Natural killer cell (primary cell): ENCODE measurements around the gene C1QTNF12. TPM values are rescaled to one million over a fixed set of nuclear protein-coding genes. Genes with fewer than 3 reads are reported as not detected.
A peak's percentile ranks its signal among the peaks of the same experiment; 100 is the strongest.

Experiments
- ATAC-seq, 3 donors: fragments of 150-1000 bp in 2 of 3; fragments of 200-7000 bp in 1 of 3; cut with Tn5 transposase; 1 replicate in 1 of 3; 2 replicates in 2 of 3; pipeline ENCODE4 v1.10.0; 2021; ENCODE audit warnings: mild to moderate bottlenecking in 2 of 3, moderate library complexity in 2 of 3
- DNase-seq, 2 donors: peaks; one replicate each; pipeline versions ENCODE4 v3.0.0 to v3.0.0-alpha.2; 2013 to 2021; ENCODE audit warnings: mixed read lengths in 1 of 2
- H3K27ac ChIP-seq: one replicate; pipeline ENCODE4 v1.5.1; 2013; ENCODE audit warnings: mild to moderate bottlenecking, low read length
- H3K27me3 ChIP-seq: one replicate; pipeline ENCODE4 v1.6.1; 2013; ENCODE audit warnings: low read length; ENCODE audit not compliant: control insufficient read depth, insufficient read depth
- H3K36me3 ChIP-seq: one replicate; pipeline ENCODE4 v1.6.1; 2013; ENCODE audit warnings: low read length; ENCODE audit not compliant: control insufficient read depth, insufficient read depth
- H3K4me1 ChIP-seq: one replicate; pipeline ENCODE4 v1.6.1; 2013; ENCODE audit warnings: low read length; ENCODE audit not compliant: control insufficient read depth, insufficient read depth
- H3K4me3 ChIP-seq: one replicate; pipeline ENCODE4 v1.5.1; 2013; ENCODE audit warnings: low read length
- H3K9me3 ChIP-seq: one replicate; pipeline ENCODE4 v1.6.1; 2013; ENCODE audit warnings: low read length; ENCODE audit not compliant: control insufficient read depth, insufficient read depth
- H3K27ac Mint-ChIP-seq, 2 donors: one replicate each; pipeline ENCODE4 v1.8.0; 2022; ENCODE audit warnings: mild to moderate bottlenecking in 2 of 2, mixed read lengths in 2 of 2, moderate library complexity in 1 of 2
- H3K27me3 Mint-ChIP-seq, 2 donors: one replicate each; pipeline ENCODE4 v1.8.0; 2022; ENCODE audit warnings: low read depth in 2 of 2, mixed read lengths in 2 of 2
- H3K36me3 Mint-ChIP-seq: one replicate; pipeline ENCODE4 v1.8.0; 2022; ENCODE audit warnings: mixed read lengths
- H3K4me1 Mint-ChIP-seq, 2 donors: one replicate each; pipeline ENCODE4 v1.8.0; 2022; ENCODE audit warnings: mixed read lengths in 2 of 2
- H3K4me3 Mint-ChIP-seq: one replicate; pipeline ENCODE4 v1.8.0; 2022; ENCODE audit warnings: mild to moderate bottlenecking, moderate library complexity, mixed read lengths
- H3K9me3 Mint-ChIP-seq, 2 donors: one replicate each; pipeline ENCODE4 v1.8.0; 2022; ENCODE audit warnings: mixed read lengths in 2 of 2
- CTCF ChIP-seq: fragments of 200-600 bp; IDR thresholded peaks from one replicate; pipeline ENCODE4 v1.8.0; 2022; ENCODE audit warnings: antibody characterized with exemption
- WGBS: methylation state at CpG from one replicate; pipeline ENCODE4 v1.1.7; 2013; ENCODE audit warnings: missing lambda C conversion rate; ENCODE audit not compliant: insufficient coverage; 5-methylcytosine and 5-hydroxymethylcytosine counted together
- intact Hi-C: fragments of 100-400 bp; cut with micrococcal nuclease; formaldehyde crosslinking; loops from one replicate; pipeline ENCODE4 v1.14.2; 2022
- total RNA-seq, 4 donors: library from RNA; stranded (reverse); fragments of 120-200 nt in 1 of 4; gene quantifications; one replicate each; pipeline versions ENCODE4 v1.2.3 to v1.2.4, GENCODE V29; 2013 to 2022

Gene C1QTNF12
- total RNA-seq, 3 donors from 2014 or later (not counting 1 experiment from before 2014, with no cell fraction given) = 2.6 to 4.1 (median 4.1) TPM

GRCh38 chr1:1267488-1268283, 21.2 kb upstream of the C1QTNF12 start:
- WGBS = 97% methylated on average over 39 of the region's 39 CpGs
- no peak overlapping the region for H3K4me3 Mint-ChIP-seq
- peak overlapping the region in 1 of 2 donors; percentile 36 for H3K27ac Mint-ChIP-seq
- peaks cover 25 to 44% of the 10 kb centered on the region in 2 donors for H3K4me1 Mint-ChIP-seq
- Histone ChIP-seq H3K27me3 (no peaks in the 10 kb centered on the region), H3K4me3 (no peak overlapping the region), H3K36me3 (peaks cover 15% of the 10 kb centered on the region), H3K9me3 (no peaks in the 10 kb centered on the region), H3K27ac (no peak overlapping the region), H3K4me1 (peaks cover 28% of the 10 kb centered on the region)
- DNase-seq = no peak
- no peaks in the 10 kb centered on the region for H3K27me3 Mint-ChIP-seq
- ATAC-seq = no peak
- H3K9me3 Mint-ChIP-seq = no peaks in the 10 kb centered on the region
- TF ChIP-seq CTCF = no peak
- intact Hi-C loops = no loop called here
- no peaks in the 10 kb centered on the region for H3K36me3 Mint-ChIP-seq

GRCh38 chr1:1264868-1265272, 18.3 kb upstream of the C1QTNF12 start:
- peak in 1 of 3 donors; percentile 30 for ATAC-seq
- Histone ChIP-seq H3K27me3 (no peaks in the 10 kb centered on the region), H3K4me3 (no peak overlapping the region), H3K9me3 (no peaks in the 10 kb centered on the region), H3K27ac (no peak overlapping the region), H3K4me1 (peaks cover 11% of the 10 kb centered on the region), H3K36me3 (peaks cover 24% of the 10 kb centered on the region)
- Mint-ChIP-seq H3K4me3 (no peak overlapping the region), H3K36me3 (no peaks in the 10 kb centered on the region), H3K4me1 (peaks cover 13 to 28% of the 10 kb centered on the region in 2 donors), H3K9me3 (no peaks in the 10 kb centered on the region), H3K27me3 (no peaks in the 10 kb centered on the region), H3K27ac (no peak overlapping the region)
- no peak for TF ChIP-seq CTCF
- peak in 1 of 2 donors; percentile 48 for DNase-seq
- 95% methylated on average over 10 of the region's 10 CpGs for WGBS
- intact Hi-C loops = no loop called here

- no peaks in the 10 kb centered on the region for H3K9me3 ChIP-seq
- no peak overlapping the region for H3K27ac ChIP-seq
- Mint-ChIP-seq H3K27me3 (no peaks in the 10 kb centered on the region), H3K27ac (no peak overlapping the region), H3K4me3 (no peak overlapping the region), H3K9me3 (no peaks in the 10 kb centered on the region), H3K4me1 (peaks cover 15 to 31% of the 10 kb centered on the region in 2 donors), H3K36me3 (no peaks in the 10 kb centered on the region)
- no peak for DNase-seq
- WGBS = 96% methylated on average over 9 of the region's 9 CpGs
- no peak overlapping the region for H3K4me3 ChIP-seq
- TF ChIP-seq CTCF = no peak
- peaks cover 28% of the 10 kb centered on the region for H3K36me3 ChIP-seq
- intact Hi-C loops = no loop called here
- peaks cover 11% of the 10 kb centered on the region for H3K4me1 ChIP-seq
- ATAC-seq = no peak
- H3K27me3 ChIP-seq = no peaks in the 10 kb centered on the region
Observed at GRCh38 chr1:1264026-1264425, 17.5 kb upstream of the C1QTNF12 start.

GRCh38 chr1:1262758-1263157, 16.2 kb upstream of the C1QTNF12 start:
- H3K9me3 ChIP-seq = no peaks in the 10 kb centered on the region
- WGBS = 98% methylated on average over 8 of the region's 8 CpGs
- H3K36me3 ChIP-seq = peaks cover 27% of the 10 kb centered on the region
- H3K27ac ChIP-seq = no peak overlapping the region
- H3K27ac Mint-ChIP-seq = no peak overlapping the region
- DNase-seq (no peak), ATAC-seq (no peak)
- H3K36me3 Mint-ChIP-seq = no peaks in the 10 kb centered on the region
- TF ChIP-seq CTCF = no peak
- H3K27me3 Mint-ChIP-seq = no peaks in the 10 kb centered on the region
- H3K27me3 ChIP-seq = no peaks in the 10 kb centered on the region
- no peak overlapping the region for H3K4me3 ChIP-seq
- intact Hi-C loops = no loop called here
- no peaks in the 10 kb centered on the region for H3K9me3 Mint-ChIP-seq
- H3K4me1 Mint-ChIP-seq = peaks cover 15 to 31% of the 10 kb centered on the region in 2 donors
- H3K4me1 ChIP-seq = peaks cover 9% of the 10 kb centered on the region
- no peak overlapping the region for H3K4me3 Mint-ChIP-seq
